Frontal cortex (tissue), 1 donor: ENCODE data around the gene DAO. TPM values are rescaled to one million over a fixed set of nuclear protein-coding genes. Genes with fewer than 3 reads are reported as not detected.

Experiments
- small RNA-seq: library from RNA; depleted of rRNA; stranded (forward); fragments of <200 nt; gene quantifications from one replicate; pipeline ENCODE3, GENCODE V24; 2014
- total RNA-seq: library from RNA; depleted of rRNA; stranded (reverse); fragments of >200 nt; gene quantifications from one replicate; pipeline ENCODE4 v1.2.3, GENCODE V29; 2014

DAO gene
- total RNA-seq, 1 donor from 2014 or later = not detected

Small RNAs within 50 kb of the gene (small RNA-seq; reads per million reads assigned to genes)
- gene MIR619 = not detected
- not detected for gene RNU6-361P

Other genes with a start within 250 kb of the DAO start
- 1.2 TPM for gene SELPLG, start 246.2 kb upstream of the DAO start, total RNA-seq
- 171 TPM for gene CORO1C, start 148.6 kb upstream of the DAO start, total RNA-seq
- 4.1 TPM for gene SSH1, start 22.5 kb upstream of the DAO start, total RNA-seq
- 40.8 TPM for gene SVOP, start 141.0 kb downstream of the DAO start, total RNA-seq
- 22.0 TPM for gene USP30, start 172.5 kb downstream of the DAO start, total RNA-seq
- gene ALKBH2, start 213.4 kb downstream of the DAO start, total RNA-seq = 31.4 TPM
- 28.5 TPM for gene UNG, start 217.5 kb downstream of the DAO start, total RNA-seq
- gene ACACB, start 236.5 kb downstream of the DAO start, total RNA-seq = 4.9 TPM